BLaER1 treated with 17β-estradiol and CSF1 and Interleukin-3, amounts not matched to agents 10 nM and 100 nM (cell line): ENCODE data around the gene GAK.

Source experiments
- H3K27ac ChIP-seq, 11 experiments: shearing (Covaris generic); formaldehyde crosslinking; 2 replicates each; pipeline ENCODE4 v1.8.1; 2022
- H3K27me3 ChIP-seq, 11 experiments: shearing (Covaris generic); formaldehyde crosslinking; 2 replicates each; pipeline ENCODE4 v1.8.1; 2022
- H3K36me3 ChIP-seq, 11 experiments: shearing (Covaris generic); formaldehyde crosslinking; 2 replicates each; pipeline ENCODE4 v1.8.1; 2022
- H3K4me1 ChIP-seq, 10 experiments: shearing (Covaris generic); formaldehyde crosslinking; 2 replicates each; pipeline ENCODE4 v1.8.1; 2022
- H3K4me2 ChIP-seq, 11 experiments: shearing (Covaris generic); formaldehyde crosslinking; 2 replicates each; pipeline ENCODE4 v1.8.1; 2022
- H3K4me3 ChIP-seq, 10 experiments: shearing (Covaris generic); formaldehyde crosslinking; 2 replicates each; pipeline ENCODE4 v1.8.1; 2022
- H3K9ac ChIP-seq, 11 experiments: shearing (Covaris generic); formaldehyde crosslinking; 2 replicates each; pipeline ENCODE4 v1.8.1; 2022
- H3K9me3 ChIP-seq, 11 experiments: shearing (Covaris generic); formaldehyde crosslinking; replicated peaks in 1 of 11; 2 replicates each; pipeline ENCODE4 v1.8.1; 2022
- H4K20me1 ChIP-seq, 11 experiments: shearing (Covaris generic); formaldehyde crosslinking; 2 replicates each; pipeline ENCODE4 v1.8.1; 2022
- Cebpa-rat ChIP-seq, 11 experiments: shearing (Covaris generic); IDR thresholded peaks; 2 replicates each; pipeline ENCODE4 v1.8.1; 2022

GAK gene

DNA sequence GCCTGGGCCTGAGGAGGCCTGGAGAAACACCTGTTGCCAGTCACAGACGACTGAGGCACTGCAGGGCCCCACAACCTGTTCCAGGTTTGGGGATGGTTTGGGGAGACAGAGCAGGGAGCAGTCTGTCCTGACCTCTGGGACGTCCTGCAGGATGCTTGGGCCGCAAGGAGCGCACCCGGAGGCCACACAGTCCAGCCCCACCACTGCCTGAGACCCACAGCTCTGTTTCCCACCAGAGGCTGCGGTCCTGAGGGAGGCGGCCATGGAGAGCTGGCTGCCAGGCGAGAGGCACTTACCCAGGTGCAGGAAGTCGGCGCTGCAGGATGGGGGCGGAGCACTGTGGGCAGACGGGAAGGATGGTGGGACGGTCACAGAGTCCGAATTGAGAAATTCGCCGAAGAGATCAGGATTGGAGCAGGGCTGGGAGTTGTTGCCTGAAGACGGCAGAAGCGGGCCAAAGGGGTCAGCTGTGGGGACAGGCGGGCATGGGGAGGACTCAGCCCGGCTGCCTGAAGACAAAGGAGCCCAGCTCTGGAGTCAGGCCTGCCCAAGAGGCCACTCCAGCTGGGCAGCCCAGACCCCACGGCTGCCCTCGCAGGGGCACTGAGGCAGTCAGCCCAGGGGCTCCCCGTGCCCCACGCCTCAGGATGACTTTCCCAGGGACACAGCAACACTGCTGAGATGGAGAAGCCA is 65.9 kb downstream of the GAK start:
- Histone ChIP-seq H3K4me1 (peaks cover 0 to 10% (median 0%) of the 10 kb centered on the region in 10 experiments; a peak in 4 of 20 replicates), H3K4me2 (no peak overlapping the region), H3K9ac (no peak overlapping the region), H3K27ac (no peak overlapping the region), H3K36me3 (peaks cover 95 to 100% (median 98%) of the 10 kb centered on the region in 11 experiments), H3K4me3 (no peak overlapping the region), H3K27me3 (no peaks in the 10 kb centered on the region), H4K20me1 (peaks cover 4 to 87% (median 33%) of the 10 kb centered on the region in 11 experiments; a peak in 15 of 22 replicates), H3K9me3 (peaks cover 0 to 21% (median 7%) of the 10 kb centered on the region in 11 experiments; a peak in 10 of 22 replicates)
- TF ChIP-seq Cebpa-rat (IDR thresholded peaks at IDR 0.05) = no peak

DNA sequence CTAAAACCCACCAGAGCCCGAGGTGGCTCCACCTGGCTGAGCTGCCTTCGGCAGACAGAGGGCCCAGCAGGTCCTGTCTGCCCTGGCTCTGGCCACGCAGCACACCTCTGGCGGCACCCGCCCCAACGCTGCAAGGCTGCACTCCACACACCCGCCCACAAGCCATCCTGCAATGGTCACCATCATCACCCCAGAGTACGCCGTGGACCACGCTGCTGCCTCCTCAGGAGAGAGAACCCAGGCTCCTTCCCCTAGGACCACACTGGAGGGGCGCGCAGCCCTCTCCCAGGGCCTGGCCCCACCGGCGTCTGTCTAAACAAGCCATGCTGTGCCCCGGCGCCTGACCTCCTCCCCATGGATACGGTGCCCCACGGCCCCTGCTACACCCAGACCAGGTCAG is 66.5 kb downstream of the GAK start:
- no peak for TF ChIP-seq Cebpa-rat (IDR thresholded peaks at IDR 0.05)
- H3K4me2 ChIP-seq = no peak overlapping the region
- no peak overlapping the region for H3K4me3 ChIP-seq
- no peaks in the 10 kb centered on the region for H3K27me3 ChIP-seq
- H4K20me1 ChIP-seq = peaks cover 4 to 86% (median 32%) of the 10 kb centered on the region in 11 experiments; a peak in 15 of 22 replicates
- no peak overlapping the region for H3K9ac ChIP-seq
- peaks cover 0 to 10% (median 0%) of the 10 kb centered on the region in 10 experiments; a peak in 4 of 20 replicates for H3K4me1 ChIP-seq
- peaks cover 0 to 19% (median 7%) of the 10 kb centered on the region in 11 experiments; a peak in 10 of 22 replicates for H3K9me3 ChIP-seq
- H3K27ac ChIP-seq = no peak overlapping the region
- peaks cover 95 to 100% (median 98%) of the 10 kb centered on the region in 11 experiments for H3K36me3 ChIP-seq

DNA sequence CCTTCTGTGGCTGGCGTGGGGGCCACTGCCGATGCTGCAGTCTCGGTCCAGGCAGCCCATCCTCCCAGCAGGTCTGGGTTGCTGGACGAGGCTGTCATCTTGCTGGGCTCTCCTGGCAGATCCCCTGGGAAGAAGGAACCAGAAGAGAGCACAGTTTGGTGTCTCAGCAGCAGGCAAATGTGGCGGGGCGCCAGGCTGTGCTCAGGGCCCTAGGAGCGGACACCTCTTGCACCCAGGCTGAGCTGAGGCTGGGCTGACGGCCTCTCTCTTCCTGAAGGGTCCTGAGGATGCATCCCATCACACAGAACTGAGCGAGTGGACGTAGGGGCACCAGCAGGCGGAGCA is 67.0 kb downstream of the GAK start:
- Histone ChIP-seq H3K4me2 (no peak overlapping the region), H4K20me1 (peaks cover 4 to 83% (median 28%) of the 10 kb centered on the region in 11 experiments; a peak in 15 of 22 replicates), H3K9ac (no peak overlapping the region), H3K36me3 (peaks cover 95 to 100% (median 98%) of the 10 kb centered on the region in 11 experiments), H3K27me3 (no peaks in the 10 kb centered on the region), H3K4me1 (peaks cover 0 to 10% (median 0%) of the 10 kb centered on the region in 10 experiments; a peak in 4 of 20 replicates), H3K4me3 (no peak overlapping the region), H3K9me3 (peaks cover 0 to 14% (median 4%) of the 10 kb centered on the region in 11 experiments; a peak in 10 of 22 replicates), H3K27ac (no peak overlapping the region)
- no peak for TF ChIP-seq Cebpa-rat (IDR thresholded peaks at IDR 0.05)

DNA sequence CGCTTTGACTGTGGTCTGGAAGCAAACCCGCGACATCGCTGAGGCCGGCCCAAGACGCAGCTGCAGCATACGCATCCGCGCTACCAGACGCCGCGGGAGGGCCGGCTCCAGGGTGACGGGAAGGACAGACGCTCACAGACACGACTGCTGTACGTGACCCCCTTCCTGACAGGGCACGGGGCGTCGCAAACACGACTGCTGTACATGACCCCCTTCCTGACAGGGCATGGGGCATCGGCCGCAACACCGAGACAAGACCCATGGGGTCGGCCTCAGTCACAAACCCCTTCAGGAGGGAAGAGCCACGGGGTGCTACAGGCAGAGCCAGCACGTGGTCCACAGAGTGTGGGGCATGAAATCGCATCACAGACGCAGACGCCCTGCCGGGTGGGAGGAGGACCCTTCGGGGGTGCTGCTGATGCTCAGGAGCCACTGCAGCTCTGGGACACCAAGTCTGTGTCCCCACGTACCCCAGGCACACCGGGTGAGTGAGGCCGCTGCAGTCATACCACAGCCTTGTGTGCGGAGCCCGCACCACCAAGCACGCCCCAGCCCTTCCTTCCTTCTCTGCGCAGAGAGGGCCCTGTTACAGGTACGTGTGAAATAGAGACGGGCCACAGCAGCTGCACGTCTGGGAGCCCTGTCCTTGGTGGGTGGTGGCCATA is 67.5 kb downstream of the GAK start:
- Histone ChIP-seq H3K4me1 (peaks cover 0 to 10% (median 0%) of the 10 kb centered on the region in 10 experiments; a peak in 4 of 20 replicates), H3K4me3 (no peak overlapping the region), H3K36me3 (peaks cover 95 to 100% (median 98%) of the 10 kb centered on the region in 11 experiments), H3K27me3 (no peaks in the 10 kb centered on the region), H3K4me2 (no peak overlapping the region), H3K27ac (no peak overlapping the region), H3K9ac (no peak overlapping the region), H4K20me1 (peaks cover 4 to 80% (median 23%) of the 10 kb centered on the region in 11 experiments; a peak in 15 of 22 replicates), H3K9me3 (peaks cover 0 to 12% (median 3%) of the 10 kb centered on the region in 11 experiments; a peak in 12 of 22 replicates)
- TF ChIP-seq Cebpa-rat (IDR thresholded peaks at IDR 0.05) = no peak

DNA sequence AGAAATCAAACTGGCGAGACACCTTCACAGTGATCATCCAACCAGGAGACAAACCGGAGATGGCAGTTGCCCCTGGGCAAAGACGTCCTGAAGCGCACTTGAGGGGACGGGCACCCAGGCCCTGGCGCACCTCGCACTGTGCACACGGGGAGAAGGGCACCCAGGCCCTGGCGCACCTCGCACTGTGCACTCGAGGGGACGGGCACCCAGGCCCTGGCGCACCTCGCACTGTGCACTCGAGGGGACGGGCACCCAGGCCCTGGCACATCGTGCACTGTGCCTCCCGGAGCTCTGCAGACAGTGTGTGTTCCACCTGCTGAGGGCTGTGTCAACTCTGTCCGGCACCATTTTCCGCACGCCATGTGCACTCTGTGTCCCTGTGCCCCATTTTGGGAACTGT is 71.6 kb downstream of the GAK start:
- Histone ChIP-seq H4K20me1 (peaks cover 0 to 72% (median 12%) of the 10 kb centered on the region in 11 experiments; a peak in 9 of 22 replicates), H3K9me3 (peaks cover 0 to 49% (median 35%) of the 10 kb centered on the region in 11 experiments; a peak in 19 of 22 replicates), H3K4me3 (no peak overlapping the region), H3K27me3 (no peaks in the 10 kb centered on the region), H3K27ac (no peak overlapping the region), H3K4me1 (no peaks in the 10 kb centered on the region), H3K9ac (no peak overlapping the region), H3K36me3 (peaks cover 99 to 100% (median 100%) of the 10 kb centered on the region in 11 experiments), H3K4me2 (no peak overlapping the region)
- no peak for TF ChIP-seq Cebpa-rat (IDR thresholded peaks at IDR 0.05)

- no peak for TF ChIP-seq Cebpa-rat (IDR thresholded peaks at IDR 0.05)
- Histone ChIP-seq H3K9me3 (peaks cover 0 to 49% (median 35%) of the 10 kb centered on the region in 11 experiments; a peak in 19 of 22 replicates), H3K4me3 (no peak overlapping the region), H3K9ac (no peak overlapping the region), H3K27ac (no peak overlapping the region), H3K4me2 (no peak overlapping the region), H3K27me3 (no peaks in the 10 kb centered on the region), H3K4me1 (no peaks in the 10 kb centered on the region), H4K20me1 (peaks cover 0 to 64% (median 7%) of the 10 kb centered on the region in 11 experiments; a peak in 9 of 22 replicates), H3K36me3 (peaks cover 97 to 100% (median 100%) of the 10 kb centered on the region in 11 experiments)
Measured at GRCh38 chr4:859496-859895, 72.6 kb downstream of the GAK start.

DNA sequence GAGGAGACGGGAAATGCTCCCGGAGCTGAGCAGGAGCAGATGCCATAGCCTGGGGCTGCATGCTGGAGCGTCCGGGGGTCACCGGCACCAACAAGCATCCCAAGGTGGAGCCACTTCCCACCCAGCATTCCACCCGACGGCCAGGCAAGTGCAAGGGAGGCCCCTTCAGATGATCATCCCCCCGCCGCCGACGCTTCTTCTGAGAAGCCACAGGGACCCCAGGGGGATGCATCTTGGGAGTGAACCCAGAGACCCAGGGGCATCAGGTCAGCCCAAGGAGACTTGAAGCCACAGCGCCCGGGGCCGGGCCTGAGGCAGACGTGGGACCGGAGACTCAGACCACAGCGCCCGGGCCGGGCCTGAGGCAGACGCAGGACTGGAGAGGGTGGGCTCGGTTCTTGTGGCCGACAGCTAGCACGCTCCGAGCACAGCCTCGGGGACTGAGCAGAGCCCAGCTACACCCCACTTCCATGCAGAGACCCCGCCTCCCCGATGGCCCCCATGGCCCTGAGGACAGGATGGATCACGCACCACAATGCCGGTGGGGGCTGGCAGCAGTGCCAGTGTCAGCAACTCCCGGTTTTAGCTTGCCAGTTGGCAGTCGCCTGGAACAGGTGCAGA is 73.2 kb downstream of the GAK start:
- Histone ChIP-seq H3K36me3 (peaks cover 96 to 100% (median 99%) of the 10 kb centered on the region in 11 experiments), H3K9ac (no peak overlapping the region), H3K9me3 (peaks cover 0 to 49% (median 35%) of the 10 kb centered on the region in 11 experiments; a peak in 19 of 22 replicates), H3K27me3 (no peaks in the 10 kb centered on the region), H3K4me3 (no peak overlapping the region), H3K4me1 (no peaks in the 10 kb centered on the region), H3K4me2 (no peak overlapping the region), H4K20me1 (peaks cover 0 to 59% (median 7%) of the 10 kb centered on the region in 11 experiments; a peak in 8 of 22 replicates), H3K27ac (no peak overlapping the region)
- no peak for TF ChIP-seq Cebpa-rat (IDR thresholded peaks at IDR 0.05)

DNA sequence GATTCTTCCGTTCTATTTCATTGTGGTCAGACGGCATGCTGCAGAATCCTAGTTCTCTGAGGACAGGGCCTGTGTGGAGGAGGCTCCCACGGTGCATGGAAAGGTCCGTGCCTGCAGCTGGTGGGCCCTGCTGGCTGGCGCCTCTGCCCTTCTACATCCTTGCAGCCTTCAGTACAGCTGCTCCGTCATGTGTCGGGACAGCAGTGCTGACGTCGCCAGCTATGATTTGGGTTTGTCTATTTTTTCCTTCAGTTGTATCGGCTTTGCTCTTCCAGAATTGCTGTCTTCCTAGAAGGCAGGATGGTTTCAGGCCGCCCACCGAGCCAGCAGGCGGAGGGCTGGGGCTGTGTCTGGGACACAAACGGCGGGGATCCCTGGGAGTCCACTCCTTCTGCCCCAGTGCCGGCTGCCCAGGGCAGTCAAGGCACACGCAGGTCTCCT is 74.1 kb downstream of the GAK start:
- Histone ChIP-seq H3K36me3 (peaks cover 94 to 100% (median 98%) of the 10 kb centered on the region in 11 experiments), H3K27me3 (no peaks in the 10 kb centered on the region), H3K4me3 (no peak overlapping the region), H3K9ac (no peak overlapping the region), H3K4me2 (no peak overlapping the region), H3K27ac (no peak overlapping the region), H3K9me3 (peaks cover 0 to 46% (median 33%) of the 10 kb centered on the region in 11 experiments; a peak in 19 of 22 replicates), H3K4me1 (no peaks in the 10 kb centered on the region), H4K20me1 (peaks cover 0 to 56% (median 7%) of the 10 kb centered on the region in 11 experiments; a peak in 8 of 22 replicates)
- TF ChIP-seq Cebpa-rat (IDR thresholded peaks at IDR 0.05) = no peak
